Fibroblast of pulmonary artery (primary cell): ENCODE measurements around the gene TPRX1.
"Not testable (repeated sequence)": the region's sequence is repeated elsewhere in the genome, so short reads cannot be mapped to it uniquely, and the experiment has no call there.

Experiments used
- DNase-seq: peaks from one replicate; pipeline ENCODE4 v3.0.0-alpha.2; 2010; ENCODE audit warnings: low read depth
- H3K4me3 ChIP-seq: replicated peaks from 2 replicates; pipeline ENCODE4 v1.5.1; 2011; ENCODE audit warnings: low read depth, mild to moderate bottlenecking, control low read depth, low read length, moderate library complexity
- CTCF ChIP-seq: IDR thresholded peaks from 2 replicates; pipeline ENCODE4 v1.5.1; 2011; ENCODE audit warnings: mild to moderate bottlenecking, control low read depth, low read length, inconsistent platforms; ENCODE audit errors: missing control alignments

The TPRX1 gene

DNA sequence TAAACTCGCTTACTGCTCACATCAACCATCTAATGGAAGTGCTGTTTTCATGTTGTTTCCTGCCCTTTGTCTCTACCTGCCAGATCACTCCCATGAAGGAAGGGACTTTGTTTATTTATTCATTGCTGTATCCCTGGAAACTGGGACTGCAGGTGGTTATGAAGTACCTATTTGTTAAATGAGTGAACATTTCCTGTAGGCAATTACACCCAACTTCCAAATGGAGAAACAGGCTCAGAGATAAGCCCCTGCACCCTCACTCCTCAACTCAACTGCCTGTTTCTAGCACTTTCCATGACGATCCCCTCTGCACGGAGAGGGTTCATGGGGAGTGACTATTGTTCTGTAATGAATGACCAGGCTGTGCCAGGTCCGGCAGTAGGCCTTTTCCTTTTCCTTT, 27.8 kb downstream of the TPRX1 start:
- no peak for TF ChIP-seq CTCF
- H3K4me3 ChIP-seq, result no peak overlapping the region
- no peak for DNase-seq

DNA sequence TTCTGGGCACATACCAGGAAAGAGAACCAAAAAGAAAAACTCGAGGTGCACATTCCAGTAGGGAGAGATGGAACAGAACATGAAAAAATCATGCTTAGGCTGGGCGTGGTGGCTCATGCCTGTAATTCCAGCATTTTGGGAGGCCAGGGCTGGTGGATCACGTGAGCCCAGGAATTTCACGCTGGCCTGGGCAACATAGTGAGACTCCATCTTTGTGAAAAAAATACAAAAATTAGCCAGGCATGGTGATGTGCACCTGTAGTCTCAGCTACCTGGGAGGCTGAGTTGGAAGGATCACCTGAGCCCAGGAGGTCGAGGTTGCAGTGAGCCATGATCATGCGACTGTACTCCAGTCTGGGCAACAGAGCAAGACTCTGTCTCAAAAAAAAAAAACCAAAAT, 33.1 kb downstream of the TPRX1 start:
- H3K4me3 ChIP-seq, DNase-seq: not testable (repeated sequence)

DNA sequence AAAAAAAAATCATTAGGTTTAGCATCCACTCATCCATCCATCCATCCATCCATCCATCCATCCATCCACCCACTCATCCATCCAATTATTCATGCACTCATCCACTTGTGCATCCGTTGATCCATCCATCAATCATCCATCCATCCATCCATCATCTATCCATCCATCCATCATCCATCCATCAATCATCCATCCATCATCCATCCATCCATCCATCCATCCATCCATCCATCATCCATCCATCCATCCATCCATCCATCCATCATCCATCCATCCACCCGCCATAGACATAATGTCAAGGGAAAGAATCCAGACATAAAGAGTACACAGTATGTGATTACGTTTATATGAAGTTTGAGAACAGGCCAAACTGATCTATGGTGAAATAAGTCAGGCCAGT, 34.8 kb downstream of the TPRX1 start:
- H3K4me3 ChIP-seq, result no peak overlapping the region
- no peak for TF ChIP-seq CTCF
- no peak for DNase-seq

DNA sequence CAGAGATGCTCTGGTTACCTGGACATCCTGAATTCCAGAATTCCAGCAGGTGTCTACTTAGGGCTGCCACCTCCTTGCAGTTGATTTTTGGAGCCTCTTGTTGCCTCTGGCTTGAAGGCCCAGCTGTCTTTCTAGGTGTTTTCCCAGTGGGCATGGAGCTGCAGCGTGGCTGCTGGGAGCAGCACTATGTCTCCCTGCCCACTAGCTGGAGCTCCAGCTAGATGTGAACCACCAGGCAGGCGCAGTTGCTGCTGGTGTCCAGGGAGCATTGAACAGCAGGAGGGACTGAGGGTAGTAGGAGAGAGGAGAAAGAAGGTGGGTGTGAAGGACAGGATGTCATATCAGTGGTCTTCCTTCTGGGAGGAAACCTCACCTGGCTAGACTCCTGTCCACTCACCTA, 35.7 kb downstream of the TPRX1 start:
- no peak overlapping the region for H3K4me3 ChIP-seq
- no peak for DNase-seq

GRCh38 chr19:47767349-47767748, 37.0 kb downstream of the TPRX1 start:
- TF ChIP-seq CTCF, result no peak
- H3K4me3 ChIP-seq, result no peak overlapping the region
- no peak for DNase-seq

More for the DNA sequence above, 35.7 kb downstream of the TPRX1 start:
- no peak for TF ChIP-seq CTCF

- no peak for DNase-seq
- no peak overlapping the region for H3K4me3 ChIP-seq
- TF ChIP-seq CTCF, result no peak
Measured at GRCh38 chr19:47766670-47767069, 37.7 kb downstream of the TPRX1 start.

DNA sequence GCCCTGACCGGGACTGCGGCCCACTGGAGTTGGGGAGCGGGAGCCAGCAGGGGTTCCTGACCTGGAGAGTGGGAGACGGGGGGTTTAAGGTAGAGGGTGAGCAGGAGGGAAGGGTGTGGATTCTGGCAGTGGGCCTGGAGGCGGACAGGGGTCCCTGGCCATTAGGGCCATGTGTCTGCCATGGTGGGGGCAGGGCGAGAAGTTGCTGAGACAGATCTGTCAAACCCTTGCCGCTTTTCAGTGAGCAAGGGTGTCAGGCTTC, 38.1 kb downstream of the TPRX1 start:
- no peak for TF ChIP-seq CTCF
- DNase-seq, result no peak

More for the DNA sequence above, 38.1 kb downstream of the TPRX1 start:
- H3K4me3 ChIP-seq, result no peak overlapping the region
